NCI-H1105 treated with DMSO at 0.1 percent for 48 hours (cell line): ENCODE data around the gene DLK1.

Experiments
- DNase-seq: peaks from one replicate; lab custom pipeline; 2025; lab: John Stamatoyannopoulos, UW

The DLK1 gene

DNA sequence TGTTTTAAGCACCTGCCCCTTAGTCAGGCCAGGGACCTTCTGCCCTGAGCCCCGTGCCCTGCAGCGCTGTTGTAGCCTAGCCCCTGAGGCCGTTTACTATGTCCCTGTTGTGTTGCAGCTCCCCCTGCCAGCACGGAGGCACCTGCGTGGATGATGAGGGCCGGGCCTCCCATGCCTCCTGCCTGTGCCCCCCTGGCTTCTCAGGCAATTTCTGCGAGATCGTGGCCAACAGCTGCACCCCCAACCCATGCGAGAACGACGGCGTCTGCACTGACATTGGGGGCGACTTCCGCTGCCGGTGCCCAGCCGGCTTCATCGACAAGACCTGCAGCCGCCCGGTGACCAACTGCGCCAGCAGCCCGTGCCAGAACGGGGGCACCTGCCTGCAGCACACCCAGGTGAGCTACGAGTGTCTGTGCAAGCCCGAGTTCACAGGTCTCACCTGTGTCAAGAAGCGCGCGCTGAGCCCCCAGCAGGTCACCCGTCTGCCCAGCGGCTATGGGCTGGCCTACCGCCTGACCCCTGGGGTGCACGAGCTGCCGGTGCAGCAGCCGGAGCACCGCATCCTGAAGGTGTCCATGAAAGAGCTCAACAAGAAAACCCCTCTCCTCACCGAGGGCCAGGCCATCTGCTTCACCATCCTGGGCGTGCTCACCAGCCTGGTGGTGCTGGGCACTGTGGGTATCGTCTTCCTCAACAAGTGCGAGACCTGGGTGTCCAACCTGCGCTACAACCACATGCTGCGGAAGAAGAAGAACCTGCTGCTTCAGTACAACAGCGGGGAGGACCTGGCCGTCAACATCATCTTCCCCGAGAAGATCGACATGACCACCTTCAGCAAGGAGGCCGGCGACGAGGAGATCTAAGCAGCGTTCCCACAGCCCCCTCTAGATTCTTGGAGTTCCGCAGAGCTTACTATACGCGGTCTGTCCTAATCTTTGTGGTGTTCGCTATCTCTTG is 7.6 kb downstream of the DLK1 start:
- DNase-seq = no peak

DNA sequence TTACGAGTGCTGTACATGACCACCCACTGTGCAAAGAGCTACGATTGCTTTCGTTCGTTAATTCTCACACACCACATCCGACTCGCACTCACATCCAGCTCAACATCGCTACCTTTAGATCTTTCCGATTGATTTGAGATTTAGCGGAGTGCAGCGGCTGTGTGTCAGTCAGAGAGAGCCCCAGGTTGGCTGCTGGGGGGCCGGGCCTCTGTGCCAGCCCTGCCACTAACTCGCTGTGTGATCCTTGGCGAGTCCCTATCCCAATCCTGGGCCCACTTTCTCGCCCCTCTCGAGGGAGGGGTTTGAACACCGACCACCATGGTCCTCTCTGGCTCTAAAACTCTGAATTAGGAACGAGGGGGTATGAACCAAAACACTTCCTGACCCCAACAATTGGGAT is 8.6 kb downstream of the DLK1 start:
- no peak for DNase-seq

DNA sequence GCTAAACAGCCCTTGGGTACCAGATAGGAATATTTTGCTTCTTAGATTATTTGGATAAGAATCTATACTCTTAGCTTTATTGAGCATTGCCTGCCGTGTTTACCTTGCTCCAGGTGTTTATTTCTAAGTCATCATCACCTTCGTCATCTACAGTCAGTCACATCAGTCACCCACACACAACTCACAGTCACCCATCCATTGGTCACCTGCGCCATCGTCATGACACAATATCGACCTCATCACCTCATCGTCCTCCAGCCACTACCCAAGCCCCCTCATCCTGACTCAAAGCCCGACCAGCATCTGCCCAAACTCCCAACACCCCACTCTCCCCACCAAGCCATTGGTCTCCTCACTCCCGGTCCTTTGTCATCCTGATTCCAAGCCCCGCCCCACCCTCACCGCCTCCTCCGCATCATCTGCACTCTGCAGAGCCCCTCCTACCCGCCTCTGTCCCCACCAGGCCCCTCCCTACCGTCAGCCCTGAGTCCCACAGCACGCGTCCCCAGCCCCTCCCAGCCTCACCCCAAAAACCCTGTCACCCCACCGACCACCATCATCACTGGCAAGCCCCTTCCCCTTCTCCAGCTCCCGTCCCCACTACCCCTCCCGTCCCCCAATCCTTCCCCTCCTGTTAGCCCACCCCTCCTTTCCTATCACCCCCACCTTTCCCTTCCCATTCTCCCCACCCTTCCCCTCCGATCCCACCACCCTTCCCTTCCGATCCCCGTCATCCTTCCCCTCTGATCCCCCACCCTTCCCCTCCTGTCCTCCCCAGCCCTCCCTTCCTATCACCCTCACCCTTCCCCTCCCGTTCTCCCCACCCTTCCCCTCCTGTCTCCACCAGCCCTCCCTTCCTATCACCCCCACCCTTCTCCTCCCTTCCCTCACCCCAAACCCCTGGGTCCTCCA is 9.8 kb downstream of the DLK1 start:
- DNase-seq = no peak

GRCh38 chr14:100737526-100737925 is 10.8 kb downstream of the DLK1 start:
- DNase-seq = no peak

DNA sequence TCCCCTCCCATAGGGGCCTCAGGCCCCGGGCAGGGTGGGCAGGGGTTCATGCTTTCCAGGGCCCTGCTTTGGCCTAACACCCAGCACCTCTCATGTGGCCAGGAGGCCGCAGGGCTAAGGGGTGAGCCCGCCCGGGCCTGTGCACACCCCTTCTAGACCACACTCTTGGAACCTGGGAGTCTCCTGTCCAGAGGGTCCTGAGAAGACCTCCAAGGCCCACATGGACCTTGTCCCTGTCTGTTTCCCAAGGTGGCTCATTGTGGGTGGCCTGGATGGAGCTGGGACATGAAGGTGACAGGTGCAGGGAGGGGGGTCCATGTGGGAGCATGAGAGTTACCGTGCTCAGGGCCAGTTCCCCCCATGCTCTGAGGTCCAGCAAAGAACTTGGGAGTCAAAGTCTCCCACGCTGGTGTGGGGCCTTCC is 11.6 kb downstream of the DLK1 start:
- DNase-seq = no peak

- DNase-seq = no peak
Observed at GRCh38 chr14:100738704-100739131, 12.0 kb downstream of the DLK1 start.

- DNase-seq = no peak
Observed at GRCh38 chr14:100739306-100739705, 12.6 kb downstream of the DLK1 start.

DNA sequence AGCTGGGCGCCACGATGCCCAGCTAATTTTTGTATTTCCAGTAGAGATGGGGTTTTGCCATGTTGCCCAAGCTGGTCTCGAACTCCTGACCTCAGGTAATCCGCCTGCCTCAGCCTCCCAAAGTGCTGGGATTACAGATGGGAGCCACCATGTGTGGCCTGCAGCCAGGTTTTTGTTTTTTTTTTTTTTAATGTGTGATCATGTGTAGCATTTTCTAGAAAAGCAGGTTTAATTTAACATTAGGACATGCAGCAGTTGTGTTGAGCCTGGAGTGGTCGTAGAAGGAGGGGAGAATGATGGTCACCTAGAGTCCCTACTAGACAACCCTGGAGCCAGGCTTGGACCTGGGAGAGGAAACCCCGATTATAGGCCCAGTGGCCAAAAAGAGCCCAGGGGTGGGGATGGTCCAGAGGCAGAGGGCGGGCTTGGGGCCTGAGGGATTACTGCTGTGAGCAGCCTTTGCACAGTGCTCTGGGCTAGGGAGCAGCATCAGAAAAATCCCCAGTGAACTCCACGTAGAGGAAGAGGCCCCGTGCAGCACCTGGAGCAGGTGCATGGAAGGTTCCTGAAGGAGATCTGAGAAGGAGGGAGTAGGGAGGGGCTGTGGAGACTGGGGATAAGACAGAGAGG is 13.6 kb downstream of the DLK1 start:
- no peak for DNase-seq

DNA sequence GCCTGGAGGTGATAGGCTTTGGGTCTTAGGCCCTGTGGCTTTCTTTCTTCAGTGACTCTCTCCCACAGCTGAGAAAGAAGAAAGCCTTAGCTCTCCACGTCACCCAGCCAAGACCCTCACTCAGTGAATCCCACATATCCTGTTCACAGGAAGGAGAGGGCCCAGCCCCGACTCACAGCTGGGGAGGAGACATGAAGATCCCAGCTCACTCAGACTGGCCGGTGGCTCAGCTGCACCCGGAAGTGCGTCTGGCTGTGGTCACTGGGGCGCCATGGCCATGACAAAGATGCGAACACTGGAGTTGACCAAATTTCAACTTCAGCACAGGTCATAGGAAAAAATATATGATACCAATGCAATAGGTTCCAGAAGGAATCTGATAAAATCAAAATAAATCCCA is 14.2 kb downstream of the DLK1 start:
- no peak for DNase-seq

DNA sequence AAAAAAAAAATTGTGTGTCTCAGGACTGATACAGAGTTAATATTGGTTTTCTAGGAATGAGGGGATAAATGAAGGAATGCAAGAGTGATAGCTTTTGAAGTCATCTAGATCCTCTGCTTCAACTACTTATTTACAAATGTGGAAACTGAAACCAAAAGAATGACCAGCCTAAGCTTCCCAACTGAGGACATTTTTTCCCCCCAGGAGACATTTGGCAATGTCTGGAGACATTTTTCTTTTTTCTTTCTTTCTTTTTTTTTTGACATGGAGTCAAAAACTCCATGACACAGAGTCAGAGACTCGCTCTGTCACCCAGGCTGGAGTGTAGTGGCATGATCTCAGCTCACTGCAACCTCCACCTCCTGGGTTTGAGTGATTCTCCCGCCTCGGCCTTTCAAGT is 15.3 kb downstream of the DLK1 start:
- no peak for DNase-seq

DNA sequence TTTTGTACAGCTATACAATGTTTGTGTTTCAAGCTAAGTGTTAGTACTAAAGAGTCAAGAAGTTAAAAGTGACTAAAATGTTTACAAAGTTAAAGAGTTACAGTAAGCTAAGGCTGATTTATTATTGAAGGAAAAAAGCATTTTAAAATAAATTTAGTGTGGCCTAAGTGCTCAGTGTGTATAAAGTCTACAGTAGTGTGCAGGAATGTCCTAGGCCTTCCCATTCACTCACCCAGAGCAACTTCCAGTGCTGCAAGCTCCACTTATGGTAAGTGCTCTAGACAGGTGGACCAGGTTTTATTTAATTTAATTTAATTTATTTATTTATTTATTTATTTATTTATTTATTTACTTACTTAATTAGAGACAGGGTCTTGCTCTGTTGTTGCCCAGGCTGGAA is 19.6 kb downstream of the DLK1 start:
- no peak for DNase-seq

GRCh38 chr14:100747021-100747586 is 20.4 kb downstream of the DLK1 start:
- peak; percentile 67 for DNase-seq

GRCh38 chr14:100747736-100748135 is 21.0 kb downstream of the DLK1 start:
- no peak for DNase-seq

GRCh38 chr14:100748403-100748802 is 21.7 kb downstream of the DLK1 start:
- no peak for DNase-seq

DNA sequence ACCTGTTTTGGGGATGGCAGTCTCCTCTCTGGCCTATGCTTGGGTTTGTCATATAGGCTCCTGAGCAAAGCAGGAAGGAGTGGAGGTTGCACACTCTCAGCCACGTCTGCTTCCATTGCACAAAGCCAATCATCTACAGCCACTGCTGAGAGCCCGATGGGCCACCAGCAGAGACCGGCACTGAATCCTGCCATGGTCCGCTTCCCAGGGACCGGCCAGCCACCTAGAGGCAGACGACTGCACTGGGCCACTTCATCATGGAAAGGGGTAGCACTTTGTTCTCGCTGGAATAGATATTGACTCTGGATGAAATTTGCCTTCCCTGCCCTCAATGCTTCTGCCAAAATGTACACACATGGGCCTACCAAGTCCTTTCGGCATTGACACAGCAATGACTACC is 22.3 kb downstream of the DLK1 start:
- DNase-seq = no peak

DNA sequence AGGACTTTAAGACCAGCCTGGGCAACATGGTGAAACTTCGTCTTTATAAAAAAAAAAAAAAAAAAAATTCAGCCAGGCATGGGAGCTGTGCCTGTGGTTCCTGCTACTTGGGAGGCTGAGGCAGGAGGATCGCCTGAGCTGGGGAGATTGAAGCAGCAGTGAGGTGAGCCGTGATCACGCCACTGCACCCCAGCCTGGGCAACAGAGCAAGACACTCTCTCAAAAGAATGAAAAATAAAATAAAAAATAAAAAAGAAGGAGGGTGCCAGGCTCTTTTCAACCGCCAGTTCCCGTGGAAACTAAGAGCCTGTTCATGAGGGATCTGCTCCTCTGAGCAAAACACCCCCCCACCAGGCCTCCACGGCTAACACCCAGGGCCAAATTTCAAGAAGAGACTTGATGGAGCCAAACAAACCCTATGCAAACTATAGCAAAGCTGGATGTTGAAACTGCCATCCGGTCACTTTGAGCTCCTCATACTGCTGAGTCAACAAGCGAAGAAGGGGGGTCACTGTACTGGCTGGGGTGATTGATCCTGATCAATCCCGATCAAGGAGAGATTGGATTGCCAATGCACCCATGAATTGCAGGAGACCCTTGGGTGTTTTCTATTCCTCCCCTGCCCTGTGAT is 23.4 kb downstream of the DLK1 start:
- no peak for DNase-seq

GRCh38 chr14:100750762-100751699 is 24.3 kb downstream of the DLK1 start:
- no peak for DNase-seq

DNA sequence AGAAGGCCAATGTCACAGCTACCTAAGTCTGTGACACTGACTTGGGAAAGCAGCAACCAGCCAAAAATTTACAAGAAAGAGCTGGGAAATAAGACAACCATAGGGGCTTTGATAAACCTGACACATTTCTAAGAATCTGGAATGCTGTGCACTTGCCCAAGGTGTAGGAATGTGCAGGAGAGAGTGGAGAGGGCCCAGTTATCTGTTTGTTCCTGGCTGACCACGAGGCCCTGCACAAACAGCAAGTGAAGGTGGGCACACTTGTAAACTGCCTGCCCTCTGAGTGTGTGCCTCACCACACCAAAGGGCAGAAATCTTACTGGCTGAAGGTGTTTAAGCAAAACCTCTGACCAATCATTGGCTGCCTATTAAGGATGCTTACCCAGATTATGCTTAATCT is 27.3 kb downstream of the DLK1 start:
- DNase-seq = no peak

- DNase-seq = no peak
Observed at GRCh38 chr14:100755649-100756048, 29.0 kb downstream of the DLK1 start.

DNA sequence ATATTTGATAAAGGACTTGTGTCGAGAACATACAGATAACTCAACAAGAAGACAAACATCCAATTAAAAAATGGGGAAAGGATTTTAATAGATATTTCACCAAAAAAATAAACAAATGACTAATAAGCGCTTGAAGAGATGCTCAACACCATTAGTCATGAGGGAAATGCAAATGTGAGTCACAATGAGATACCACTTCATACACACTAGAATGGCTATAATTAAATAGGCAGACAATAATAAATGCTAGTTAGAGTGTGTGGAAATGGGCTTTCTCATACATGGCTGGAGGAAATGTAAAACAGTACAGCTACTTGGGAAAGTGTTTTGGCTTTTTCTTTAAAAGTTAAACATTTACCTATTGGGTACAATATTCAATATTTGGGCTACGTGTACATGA is 34.8 kb downstream of the DLK1 start:
- peak; percentile 44 for DNase-seq
